ENCODE measurements around the gene NTRK3. TPM values are rescaled to one million over a fixed set of nuclear protein-coding genes. Genes with fewer than 3 reads are reported as not detected.

NTRK3 gene
- total and polyA plus RNA-seq, 2 of the 8 experiments (the other 6 are each of a cell fraction or from before 2014, with no cell fraction given), result 4.5 to 6.8 TPM

DNA sequence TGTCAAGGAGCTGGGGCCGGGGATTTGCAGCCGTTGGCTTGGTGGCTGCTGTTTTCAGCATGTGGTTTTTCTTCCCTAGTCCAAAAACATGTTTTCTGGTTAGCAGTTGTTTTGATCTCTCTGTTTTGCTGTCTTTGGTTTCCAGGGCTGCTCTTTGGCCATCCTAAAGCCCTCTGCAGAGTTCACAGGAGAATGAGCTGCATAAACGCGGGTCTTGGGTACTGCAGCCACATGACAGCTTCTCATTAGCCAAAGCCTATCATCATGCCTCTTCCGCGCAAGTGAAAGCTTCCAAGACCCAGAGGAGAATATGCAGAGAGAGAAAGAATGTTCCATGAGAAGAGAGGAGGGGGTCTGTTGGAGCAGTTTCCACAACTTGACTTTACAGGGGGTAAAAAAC, 138.5 kb downstream of the NTRK3 start (continued):
- no peak for TF ChIP-seq CBX5 (IDR thresholded peaks at IDR 0.05; ENCODE audit: low read depth, low read length)
- no peak for TF ChIP-seq ZNF274 (IDR thresholded peaks at IDR 0.05; ENCODE audit: borderline replicate concordance, extremely low read depth, low read length)
